GM18861 (cell line): ENCODE measurements around the gene TEX14.

Source experiments
- ATAC-seq: cut with Tn5 transposase; IDR thresholded peaks from one replicate; pipeline ENCODE4 v1.9.1; 2021; ENCODE audit not compliant: unreplicated experiment

Gene TEX14

DNA sequence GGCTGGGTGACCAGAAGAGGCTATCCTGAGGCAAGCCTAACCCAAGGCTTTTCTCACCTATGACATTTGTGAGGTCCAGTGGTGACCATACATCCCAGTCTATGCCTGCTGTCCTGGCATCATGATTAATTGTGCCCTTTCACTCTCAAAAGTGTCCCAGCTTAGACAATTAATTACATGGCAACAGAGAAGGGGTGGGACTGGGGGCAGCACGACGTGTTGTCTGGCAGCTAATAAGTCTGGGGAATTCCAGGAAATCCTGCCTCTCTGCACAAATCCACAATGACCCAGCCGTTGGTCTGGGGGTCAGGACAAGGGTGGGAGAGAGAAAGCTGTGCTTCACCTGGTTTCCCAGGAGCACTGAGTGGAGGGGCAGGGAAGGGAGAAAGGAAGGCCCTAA is 163.4 kb downstream of the TEX14 start:
- no peak for ATAC-seq

DNA sequence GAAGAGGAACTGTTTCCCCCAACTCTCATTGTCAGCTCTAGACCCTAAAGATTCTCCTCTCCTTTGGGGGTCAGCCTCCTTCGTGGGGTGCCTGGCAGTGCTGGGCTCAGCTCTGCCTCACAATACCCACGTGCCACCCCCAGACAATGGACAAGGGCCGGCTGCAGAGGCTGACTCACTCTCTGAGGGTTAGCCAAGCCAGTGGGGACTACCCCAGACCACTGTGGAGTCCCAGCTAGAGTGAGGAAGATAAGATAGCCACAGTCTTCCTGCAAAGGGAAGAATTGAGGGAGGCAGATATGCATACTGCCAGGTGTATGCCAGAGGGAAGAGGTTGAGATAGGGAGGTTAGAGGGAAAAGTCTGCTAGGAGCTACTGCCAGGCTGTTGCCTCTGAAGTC is 163.9 kb downstream of the TEX14 start:
- no peak for ATAC-seq

DNA sequence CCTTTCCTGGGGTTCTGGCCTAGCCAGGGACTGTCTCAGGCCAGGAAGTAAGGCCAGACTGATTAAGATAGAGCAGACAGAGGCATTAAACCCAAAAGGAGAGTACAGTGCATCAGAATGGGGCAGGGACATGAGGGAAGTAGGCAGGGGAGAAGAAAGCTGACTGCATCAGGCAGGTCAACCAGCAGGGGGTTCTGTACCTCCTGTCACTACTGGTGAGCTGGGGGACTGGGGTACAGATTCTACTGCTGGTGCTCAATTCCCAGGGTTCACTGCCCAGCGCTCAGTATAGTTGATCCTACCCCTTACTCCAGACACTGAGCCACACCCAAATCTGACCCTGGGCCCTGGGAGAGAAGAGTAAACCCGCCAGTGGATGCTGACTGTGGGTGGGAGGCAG is 164.5 kb downstream of the TEX14 start:
- ATAC-seq: no peak

DNA sequence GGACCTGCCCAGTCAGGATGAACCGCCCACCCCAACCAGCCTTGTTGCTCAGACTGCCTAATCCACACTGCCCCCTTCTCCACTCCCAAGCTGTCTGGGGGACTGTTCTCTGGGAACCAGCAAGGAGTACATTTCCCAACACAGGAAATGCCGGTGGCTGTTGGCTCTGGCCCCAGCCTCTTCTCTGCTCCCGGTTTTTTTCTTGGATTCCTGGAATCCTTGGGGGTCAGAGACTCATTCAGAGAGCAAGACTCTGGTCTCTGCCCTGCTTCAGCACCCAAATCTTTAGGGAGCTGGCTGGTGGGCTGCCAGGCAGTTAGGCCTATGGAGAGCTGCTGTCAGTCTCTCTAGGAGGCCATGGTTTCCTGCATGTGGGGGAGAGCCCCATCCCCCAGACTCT is 166.6 kb downstream of the TEX14 start:
- no peak for ATAC-seq

DNA sequence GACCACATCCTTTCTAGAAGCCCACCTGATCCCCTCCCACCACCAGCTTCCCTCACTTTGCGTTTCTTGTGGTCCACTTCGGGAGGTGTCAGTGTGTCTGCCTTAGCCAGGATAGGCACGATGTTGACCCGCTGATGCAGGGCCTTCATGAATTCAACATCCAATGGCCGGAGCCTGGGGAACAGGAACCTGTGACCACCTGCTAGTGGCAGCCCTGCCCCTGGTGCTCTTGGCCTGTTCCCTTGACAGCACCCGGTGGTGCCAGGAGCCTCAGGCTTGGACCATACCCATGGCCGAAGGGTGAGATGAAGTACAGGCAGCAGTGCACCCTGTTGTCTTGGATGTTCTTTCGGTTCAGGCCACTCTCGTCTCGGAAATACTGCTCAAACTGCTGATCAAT is 170.2 kb downstream of the TEX14 start:
- no peak for ATAC-seq

DNA sequence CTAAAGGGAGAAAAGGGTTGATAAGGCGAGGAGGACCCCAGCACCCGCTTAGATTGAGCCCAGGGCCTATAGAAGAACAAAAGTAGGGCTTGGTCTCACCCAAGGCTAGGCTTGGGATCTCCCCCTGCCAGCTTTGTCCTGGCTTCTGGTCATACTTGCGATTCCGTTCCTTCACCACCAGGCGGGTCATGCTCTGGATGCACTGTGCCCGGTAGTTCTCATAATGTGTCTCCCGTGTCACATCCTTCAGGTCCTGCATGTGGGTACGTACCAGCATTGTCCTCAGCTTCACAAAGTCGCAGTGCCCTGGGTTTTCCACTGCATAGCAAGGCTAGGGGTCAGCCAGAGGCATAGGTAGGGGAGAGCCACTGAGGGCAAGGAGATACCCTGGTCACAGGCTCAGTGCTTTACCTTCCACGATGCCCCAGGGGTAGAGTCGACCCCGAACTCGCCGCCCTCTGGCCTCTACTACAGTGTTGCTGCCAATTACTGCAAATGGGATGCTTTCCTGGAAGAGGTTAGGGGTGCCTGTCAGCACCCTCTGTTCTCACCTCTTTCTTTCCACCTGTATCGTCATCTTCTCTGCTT is 170.9 kb downstream of the TEX14 start:
- ATAC-seq: no peak

DNA sequence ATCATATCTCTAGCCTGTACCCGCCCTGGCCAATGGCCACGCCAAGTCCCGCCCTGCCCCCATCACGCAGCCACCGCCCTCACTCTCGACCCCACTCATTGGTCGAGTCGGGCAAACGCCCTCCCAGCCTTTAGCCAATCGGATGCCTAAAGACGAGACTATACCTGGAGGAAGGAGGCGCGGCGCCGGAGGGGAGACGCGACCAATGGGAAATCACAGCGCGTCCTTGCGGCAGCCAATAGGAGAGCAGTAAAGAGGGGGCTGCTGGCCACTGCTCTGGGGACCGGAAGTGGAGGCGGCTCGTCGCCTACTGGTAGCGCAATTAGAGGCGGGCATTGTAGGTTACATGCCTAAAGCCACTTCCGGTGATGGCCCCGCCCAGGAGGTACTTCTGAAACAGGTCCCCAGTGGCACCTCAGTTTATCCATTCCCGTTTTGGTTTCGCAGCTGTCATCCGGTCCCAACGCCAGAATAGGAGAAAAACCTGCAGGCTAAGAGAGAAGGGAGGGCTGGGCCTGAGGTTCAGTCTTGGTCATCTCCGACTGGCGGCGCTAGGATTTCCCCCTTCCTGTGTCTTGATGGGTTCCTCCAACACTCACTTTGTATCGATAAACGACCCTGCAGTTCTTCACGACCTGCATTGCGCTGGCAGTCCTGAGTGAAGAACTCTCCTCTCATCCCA is 173.8 kb downstream of the TEX14 start:
- peak; percentile 77 for ATAC-seq

DNA sequence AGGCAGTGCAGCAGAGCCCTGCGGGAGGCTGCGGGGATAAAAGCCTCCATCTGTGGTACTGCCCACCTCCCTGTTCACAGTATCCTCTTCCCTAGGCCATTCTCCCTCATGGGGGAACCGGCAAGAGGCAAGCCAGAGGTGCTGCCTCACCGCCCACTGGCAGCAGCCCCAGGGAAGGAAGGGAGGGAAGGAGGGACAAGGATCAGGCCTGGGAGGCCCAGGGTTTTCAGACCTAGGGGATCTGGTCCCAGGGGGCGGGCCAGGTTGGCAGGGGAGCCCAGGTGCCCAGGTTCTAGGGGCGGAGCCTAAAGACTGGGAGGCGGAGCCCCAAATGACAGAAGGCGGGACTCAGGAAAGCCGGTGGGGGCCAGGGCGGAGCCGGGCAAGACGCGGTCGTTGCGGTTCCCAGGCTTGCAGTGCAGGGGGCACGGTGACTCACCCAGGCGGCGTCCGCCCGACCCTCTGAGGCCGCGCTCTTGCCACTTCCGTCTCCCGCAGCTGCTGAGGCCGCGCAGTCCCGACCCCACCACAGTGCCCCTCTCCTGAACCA is 174.4 kb downstream of the TEX14 start:
- ATAC-seq: no peak

DNA sequence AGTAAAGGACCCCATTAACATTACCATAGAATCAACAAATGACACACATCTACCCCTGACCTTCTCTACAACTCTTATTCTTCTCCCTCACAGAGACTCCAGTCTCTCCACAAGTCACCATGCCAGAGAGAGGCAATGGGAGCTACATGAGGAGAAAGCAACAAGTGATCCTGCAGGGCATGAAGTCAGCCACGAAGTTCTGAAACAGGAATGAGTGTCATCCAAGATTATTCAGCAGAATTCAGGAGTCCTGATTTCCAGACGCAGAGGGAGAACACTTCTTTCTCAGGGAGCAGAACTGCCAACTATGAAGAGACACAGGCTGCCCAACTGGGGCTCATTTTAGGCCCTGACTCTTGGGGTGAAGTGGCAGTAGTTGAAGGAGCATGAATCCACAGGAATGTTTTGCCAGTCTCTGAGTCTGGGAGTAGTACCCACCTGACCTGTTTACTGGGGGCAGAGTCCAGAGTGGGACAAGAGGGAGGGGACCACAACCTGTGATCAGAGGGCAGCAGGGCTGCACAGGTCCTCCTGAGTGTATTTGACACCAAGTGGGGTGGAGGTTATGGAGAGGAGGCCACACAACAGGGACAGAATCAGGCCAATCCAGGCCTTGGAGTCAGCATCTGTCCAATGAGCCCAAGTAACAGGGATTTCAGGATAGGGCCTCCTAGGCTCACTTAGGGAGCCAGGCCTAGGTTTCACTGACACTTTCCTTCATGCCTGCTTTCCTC is 175.0 kb downstream of the TEX14 start:
- ATAC-seq: no peak

DNA sequence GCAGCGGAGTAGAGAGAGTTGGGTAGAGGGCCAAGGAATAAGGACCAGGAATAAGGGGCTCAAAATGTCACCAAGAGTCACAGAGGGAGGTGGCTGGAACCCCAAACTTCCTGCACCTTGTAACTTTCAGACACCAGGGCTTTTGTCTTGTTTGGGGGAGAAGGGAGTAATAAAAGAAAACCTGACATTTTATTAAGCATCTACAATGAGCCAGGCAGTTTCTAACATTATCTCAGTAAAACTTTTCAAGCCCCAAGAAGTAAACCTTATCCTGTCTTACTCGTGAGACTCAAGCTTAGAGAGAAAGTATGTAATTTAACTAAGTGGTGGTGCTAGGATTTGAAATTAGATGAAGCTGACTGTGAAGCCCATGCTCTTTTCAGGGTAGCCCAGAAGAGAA is 176.6 kb downstream of the TEX14 start:
- no peak for ATAC-seq

DNA sequence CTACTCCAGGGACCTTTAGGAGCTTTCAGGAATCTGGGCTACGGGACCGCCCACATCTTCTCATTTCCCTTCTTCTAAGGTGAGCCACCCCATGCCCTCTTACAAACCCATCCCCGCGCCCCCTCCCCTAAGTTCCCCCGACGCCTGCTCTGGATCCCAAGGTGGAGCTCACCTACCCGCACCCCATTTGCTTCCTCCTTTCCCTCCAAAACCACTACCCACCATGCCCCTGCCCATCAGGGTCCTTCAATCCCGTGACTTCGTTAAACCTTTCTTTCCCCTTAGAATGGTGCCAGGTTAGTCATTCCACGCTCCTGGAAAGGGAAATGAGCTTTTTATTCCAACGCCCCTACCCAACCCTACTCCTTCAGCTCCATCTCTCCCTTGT is 177.1 kb downstream of the TEX14 start:
- no peak for ATAC-seq

DNA sequence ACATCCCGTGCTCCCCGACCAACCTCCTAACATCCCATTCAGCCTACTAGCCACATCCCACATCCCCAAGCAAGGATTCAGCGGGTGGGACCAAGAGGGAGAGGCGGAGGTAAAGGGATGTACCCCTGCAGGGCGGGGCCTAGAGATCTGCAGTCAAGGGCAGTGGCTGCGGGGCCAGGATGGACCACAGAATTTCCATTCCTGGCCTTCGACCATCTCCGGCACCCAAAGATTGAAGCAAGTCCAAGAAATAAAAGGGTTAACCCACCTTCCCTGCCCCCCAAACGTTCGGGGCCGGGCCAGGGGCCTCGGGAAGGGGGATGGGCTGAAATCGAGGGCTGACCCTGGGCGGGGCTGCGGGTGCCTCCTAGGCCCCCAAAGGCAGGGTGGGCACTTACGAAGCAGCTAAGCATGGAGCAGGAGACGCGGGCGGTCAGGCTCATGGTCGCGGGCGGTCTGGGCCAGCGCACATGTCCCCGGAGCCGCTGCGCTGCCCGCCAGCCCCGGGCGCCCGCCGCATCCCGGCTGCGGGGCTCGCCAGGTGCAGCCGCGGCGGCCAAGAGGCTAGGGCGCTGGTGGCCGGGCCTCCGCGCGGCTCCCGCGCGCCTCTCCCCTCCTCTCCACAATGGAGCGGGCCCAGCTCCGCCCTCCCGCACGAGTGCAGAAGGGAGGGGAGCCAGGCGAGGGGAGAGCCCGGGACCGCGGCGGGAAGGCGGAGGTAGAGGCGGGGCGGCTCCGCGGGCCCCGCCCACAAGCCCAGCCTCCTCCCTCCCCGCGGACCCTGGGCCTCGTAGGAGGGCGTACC is 177.7 kb downstream of the TEX14 start, which contains the start of gene MTMR4:
Gene MTMR4 (minus strand): TSS at position 674 of the 805 bp plus-strand sequence. CDS start 231 bp downstream, at position 443.
- ATAC-seq: no peak

DNA sequence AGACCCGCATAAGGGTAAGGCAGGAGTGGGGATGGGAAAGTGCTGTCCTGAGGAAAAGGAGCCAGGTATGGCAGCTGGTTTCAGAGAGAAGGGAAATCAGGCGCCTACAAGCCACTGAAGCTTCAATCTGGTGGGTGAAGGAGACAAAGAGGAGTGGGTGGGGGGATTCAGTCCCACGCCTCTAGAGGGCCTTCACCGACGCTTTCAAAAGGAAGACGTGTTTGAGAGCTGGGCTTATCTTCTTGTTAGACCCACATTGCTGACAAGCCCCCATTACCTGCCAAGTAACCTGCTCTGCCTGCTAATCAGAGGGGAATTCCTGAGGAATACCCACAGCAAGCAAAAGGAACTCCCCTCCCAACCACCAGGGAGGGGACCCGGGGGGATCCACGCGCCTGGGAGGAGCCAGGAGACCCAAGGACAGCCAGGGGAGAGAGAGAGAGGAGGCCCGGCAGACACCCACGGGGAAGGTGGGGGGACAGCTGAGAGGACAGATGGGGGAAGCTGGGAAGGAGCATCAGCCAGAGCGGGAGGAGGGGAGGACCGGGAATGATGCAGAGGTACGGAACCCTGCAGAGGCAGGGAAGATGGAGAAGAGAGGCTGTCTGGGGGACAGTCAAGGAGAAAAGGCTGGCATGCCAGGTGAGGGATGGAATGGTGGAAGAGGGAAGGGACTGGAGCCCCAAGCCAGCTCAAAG is 178.4 kb downstream of the TEX14 start:
- no peak for ATAC-seq

DNA sequence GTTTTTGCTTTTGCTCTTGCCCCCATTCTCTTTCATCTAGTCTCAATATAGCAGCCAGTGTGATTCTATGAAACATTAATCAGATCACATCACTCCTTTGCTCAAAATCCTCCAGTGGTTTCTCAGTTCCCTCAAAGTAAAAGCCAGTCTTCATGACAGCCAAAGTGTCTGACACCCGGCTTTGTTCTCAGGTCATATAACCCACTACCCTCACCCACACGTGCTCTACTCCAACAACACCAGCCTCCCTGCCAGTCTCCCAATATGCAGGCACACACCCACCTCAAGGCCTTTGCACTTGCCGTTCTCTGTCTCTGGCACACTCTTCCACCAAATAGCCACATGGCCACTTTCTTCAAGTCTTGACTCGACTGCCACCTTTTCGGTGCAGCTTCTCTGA is 181.8 kb downstream of the TEX14 start:
- ATAC-seq: no peak

DNA sequence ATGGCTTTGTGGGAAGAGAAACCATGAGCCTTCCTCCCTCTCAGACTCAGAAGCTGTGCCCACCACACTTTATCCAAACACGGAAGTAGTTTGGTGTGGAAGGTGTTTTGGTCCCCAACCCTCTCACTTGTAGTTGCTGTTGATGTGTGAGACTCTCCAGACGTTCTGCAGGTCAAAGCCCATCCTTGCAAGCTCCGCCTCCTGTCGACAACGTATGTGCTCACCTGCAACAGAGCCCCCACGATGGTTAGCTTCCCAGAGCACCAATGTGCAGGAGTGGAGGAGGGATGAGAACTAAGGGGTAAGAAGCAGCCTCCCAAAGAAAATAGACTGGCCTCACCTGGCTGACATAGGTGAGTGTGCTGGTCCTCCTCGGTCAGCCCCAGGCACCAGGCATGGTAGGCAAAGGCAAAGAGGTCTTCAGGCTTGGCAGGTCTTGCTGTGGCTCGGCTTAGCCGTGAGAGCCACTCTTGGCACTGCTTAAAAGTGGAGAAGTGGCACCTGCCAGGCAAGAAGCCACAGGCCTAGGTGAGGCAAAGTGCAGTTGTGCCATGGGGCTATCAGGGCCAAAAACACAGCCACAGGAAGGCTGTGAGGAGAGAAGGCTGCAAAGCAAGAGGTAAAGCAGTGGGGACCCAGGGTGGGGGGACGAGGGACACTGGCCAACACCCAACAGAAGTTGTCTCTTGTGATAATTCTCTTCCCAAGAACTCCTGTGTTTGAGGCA is 183.3 kb downstream of the TEX14 start:
- ATAC-seq: no peak

DNA sequence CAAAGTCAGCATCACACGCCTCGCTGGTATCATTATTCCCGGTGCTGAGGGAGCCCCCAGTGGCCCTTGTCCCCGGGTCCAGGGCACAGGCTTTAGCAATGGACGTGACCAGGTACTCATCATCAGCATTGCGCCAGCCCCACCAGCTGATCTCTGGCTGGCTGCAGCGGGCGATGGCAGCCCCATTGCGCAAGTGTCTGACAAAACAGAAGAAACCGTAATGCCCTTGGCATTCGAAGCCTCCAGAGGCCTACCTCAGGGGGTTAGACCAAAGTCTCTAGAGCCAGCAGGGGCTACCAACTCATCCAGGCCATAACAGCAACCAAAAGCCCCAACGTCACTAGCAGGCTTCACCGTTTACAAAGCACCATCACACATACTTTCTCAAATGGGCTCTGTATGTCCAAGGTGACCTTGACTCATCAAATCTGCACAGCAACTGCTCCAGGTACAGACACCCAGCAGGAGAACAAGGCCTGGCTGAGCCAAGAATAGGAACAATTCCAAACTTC is 184.7 kb downstream of the TEX14 start:
- no peak for ATAC-seq
